ENCODE measurements around the gene STARD3NL.

STARD3NL gene

GRCh38 chr7:38192327-38192726, 14.3 kb downstream of the STARD3NL start:
- FAIRE-seq = no peak
- TF ChIP-seq POLR2AphosphoS5 (IDR thresholded peaks at IDR 0.05; ENCODE audit: low read depth, low read length) = no peak
- no peak for TF ChIP-seq TAF1 (IDR thresholded peaks at IDR 0.05; ENCODE audit: low read depth, low read length)
- TF ChIP-seq POU2F2 (IDR thresholded peaks at IDR 0.05; ENCODE audit: low read depth, low read length) = no peak
- no peak for TF ChIP-seq POLR2A (IDR thresholded peaks at IDR 0.05; ENCODE audit: low read depth, low read length)
- TF ChIP-seq SPI1 (IDR thresholded peaks at IDR 0.05; ENCODE audit: low read depth, low read length) = no peak
- no peak for TF ChIP-seq PAX5 (IDR thresholded peaks at IDR 0.05; ENCODE audit: insufficient read depth, low read length, severe bottlenecking)

GRCh38 chr7:38195804-38196595, 18.0 kb downstream of the STARD3NL start:
- FAIRE-seq = peak; percentile 75

More at GRCh38 chr7:38192327-38192726, 14.3 kb downstream of the STARD3NL start:
- DNase-seq (ENCODE audit: insufficient read length, low spot score) = no peak

GRCh38 chr7:38198366-38198765, 20.3 kb downstream of the STARD3NL start:
- no peak for TF ChIP-seq POLR2A (IDR thresholded peaks at IDR 0.05; ENCODE audit: low read depth, low read length)
- no peak for TF ChIP-seq TAF1 (IDR thresholded peaks at IDR 0.05; ENCODE audit: low read depth, low read length)
- no peak for TF ChIP-seq SPI1 (IDR thresholded peaks at IDR 0.05; ENCODE audit: low read depth, low read length)
- TF ChIP-seq POU2F2 (IDR thresholded peaks at IDR 0.05; ENCODE audit: low read depth, low read length) = no peak
- TF ChIP-seq PAX5 (IDR thresholded peaks at IDR 0.05; ENCODE audit: insufficient read depth, low read length, severe bottlenecking) = no peak
- TF ChIP-seq POLR2AphosphoS5 (IDR thresholded peaks at IDR 0.05; ENCODE audit: low read depth, low read length) = no peak
- no peak for FAIRE-seq
- DNase-seq (ENCODE audit: insufficient read length, low spot score) = no peak

More at GRCh38 chr7:38195804-38196595, 18.0 kb downstream of the STARD3NL start:
- DNase-seq (ENCODE audit: insufficient read length, low spot score) = no peak
- TF ChIP-seq TAF1 (IDR thresholded peaks at IDR 0.05; ENCODE audit: low read depth, low read length) (no peak), PAX5 (IDR thresholded peaks at IDR 0.05; ENCODE audit: insufficient read depth, low read length, severe bottlenecking) (no peak), POLR2AphosphoS5 (IDR thresholded peaks at IDR 0.05; ENCODE audit: low read depth, low read length) (no peak), SPI1 (IDR thresholded peaks at IDR 0.05; ENCODE audit: low read depth, low read length) (no peak), POU2F2 (IDR thresholded peaks at IDR 0.05; ENCODE audit: low read depth, low read length) (no peak), POLR2A (IDR thresholded peaks at IDR 0.05; ENCODE audit: low read depth, low read length) (no peak)

GRCh38 chr7:38199154-38199553, 21.1 kb downstream of the STARD3NL start:
- DNase-seq (ENCODE audit: insufficient read length, low spot score) = no peak
- no peak for FAIRE-seq
- TF ChIP-seq POLR2AphosphoS5 (IDR thresholded peaks at IDR 0.05; ENCODE audit: low read depth, low read length) = no peak
- TF ChIP-seq POU2F2 (IDR thresholded peaks at IDR 0.05; ENCODE audit: low read depth, low read length) = no peak
- TF ChIP-seq SPI1 (IDR thresholded peaks at IDR 0.05; ENCODE audit: low read depth, low read length) = no peak

- DNase-seq (ENCODE audit: insufficient read length, low spot score) (no peak), FAIRE-seq (no peak)
- TF ChIP-seq TAF1 (IDR thresholded peaks at IDR 0.05; ENCODE audit: low read depth, low read length) = no peak
- TF ChIP-seq SPI1 (IDR thresholded peaks at IDR 0.05; ENCODE audit: low read depth, low read length) = no peak
- TF ChIP-seq POLR2AphosphoS5 (IDR thresholded peaks at IDR 0.05; ENCODE audit: low read depth, low read length) = no peak
- TF ChIP-seq PAX5 (IDR thresholded peaks at IDR 0.05; ENCODE audit: insufficient read depth, low read length, severe bottlenecking) = no peak
- no peak for TF ChIP-seq POU2F2 (IDR thresholded peaks at IDR 0.05; ENCODE audit: low read depth, low read length)
- no peak for TF ChIP-seq POLR2A (IDR thresholded peaks at IDR 0.05; ENCODE audit: low read depth, low read length)
These were observed 21.7 kb downstream of the STARD3NL start for GRCh38 chr7:38199782-38200181.

- DNase-seq (ENCODE audit: insufficient read length, low spot score) (no peak), FAIRE-seq (no peak)
- no peak for TF ChIP-seq POLR2A (IDR thresholded peaks at IDR 0.05; ENCODE audit: low read depth, low read length)
- TF ChIP-seq PAX5 (IDR thresholded peaks at IDR 0.05; ENCODE audit: insufficient read depth, low read length, severe bottlenecking) = no peak
- no peak for TF ChIP-seq SPI1 (IDR thresholded peaks at IDR 0.05; ENCODE audit: low read depth, low read length)
These were observed 28.0 kb downstream of the STARD3NL start for GRCh38 chr7:38206071-38206470.

- TF ChIP-seq POLR2AphosphoS5 (IDR thresholded peaks at IDR 0.05; ENCODE audit: low read depth, low read length) = no peak
- TF ChIP-seq SPI1 (IDR thresholded peaks at IDR 0.05; ENCODE audit: low read depth, low read length) = no peak
- no peak for TF ChIP-seq POU2F2 (IDR thresholded peaks at IDR 0.05; ENCODE audit: low read depth, low read length)
- TF ChIP-seq POLR2A (IDR thresholded peaks at IDR 0.05; ENCODE audit: low read depth, low read length) = no peak
- no peak for FAIRE-seq
- DNase-seq (ENCODE audit: insufficient read length, low spot score) = no peak
These were observed 29.8 kb downstream of the STARD3NL start for GRCh38 chr7:38207843-38208242.

- DNase-seq (ENCODE audit: insufficient read length, low spot score) (no peak), FAIRE-seq (no peak)
- TF ChIP-seq POU2F2 (IDR thresholded peaks at IDR 0.05; ENCODE audit: low read depth, low read length) (no peak), POLR2A (IDR thresholded peaks at IDR 0.05; ENCODE audit: low read depth, low read length) (0 out of 2 replicates have a peak, but pooled peaks have one; percentile 13)
These were observed 33.4 kb downstream of the STARD3NL start for GRCh38 chr7:38211486-38211885.

- TF ChIP-seq POU2F2 (IDR thresholded peaks at IDR 0.05; ENCODE audit: low read depth, low read length) (no peak), TAF1 (IDR thresholded peaks at IDR 0.05; ENCODE audit: low read depth, low read length) (no peak), POLR2A (IDR thresholded peaks at IDR 0.05; ENCODE audit: low read depth, low read length) (no peak), SPI1 (IDR thresholded peaks at IDR 0.05; ENCODE audit: low read depth, low read length) (no peak), PAX5 (IDR thresholded peaks at IDR 0.05; ENCODE audit: insufficient read depth, low read length, severe bottlenecking) (no peak), POLR2AphosphoS5 (IDR thresholded peaks at IDR 0.05; ENCODE audit: low read depth, low read length) (no peak)
- DNase-seq (ENCODE audit: insufficient read length, low spot score) = no peak
- no peak for FAIRE-seq
These were observed 33.9 kb downstream of the STARD3NL start for GRCh38 chr7:38211940-38212339.

GRCh38 chr7:38215115-38215514, 37.1 kb downstream of the STARD3NL start:
- DNase-seq (ENCODE audit: insufficient read length, low spot score) = no peak
- TF ChIP-seq SPI1 (IDR thresholded peaks at IDR 0.05; ENCODE audit: low read depth, low read length) (no peak), PAX5 (IDR thresholded peaks at IDR 0.05; ENCODE audit: insufficient read depth, low read length, severe bottlenecking) (no peak), POLR2A (IDR thresholded peaks at IDR 0.05; ENCODE audit: low read depth, low read length) (no peak), TAF1 (IDR thresholded peaks at IDR 0.05; ENCODE audit: low read depth, low read length) (no peak), POU2F2 (IDR thresholded peaks at IDR 0.05; ENCODE audit: low read depth, low read length) (no peak), POLR2AphosphoS5 (IDR thresholded peaks at IDR 0.05; ENCODE audit: low read depth, low read length) (no peak)
- no peak for FAIRE-seq
